ENCODE data around the gene LNP1. TPM values are rescaled to one million over a fixed set of nuclear protein-coding genes. Genes with fewer than 3 reads are reported as not detected.

Gene LNP1
- polyA plus RNA-seq, 2 of the 4 experiments (the other 2 are of a cell fraction) = 1.3 to 2.0 TPM

GRCh38 chr3:100395679-100396431 lies 5.5 kb upstream of the LNP1 start:
- no peak for TF ChIP-seq ESRRA (IDR thresholded peaks at IDR 0.05; ENCODE audit: borderline replicate concordance, low read length)
- TF ChIP-seq RFX5 (IDR thresholded peaks at IDR 0.05) = no peak
- TF ChIP-seq POLR2A (IDR thresholded peaks at IDR 0.05; ENCODE audit: low read length) = no peak
- TF ChIP-seq CBX8 (IDR thresholded peaks at IDR 0.05) = no peak
- no peak for TF ChIP-seq POLR2AphosphoS2 (conservative IDR thresholded peaks at IDR 0.05; ENCODE audit: low read length)
- TF ChIP-seq EP300 (IDR thresholded peaks at IDR 0.05) = no peak
- no peak for TF ChIP-seq RNF2 (IDR thresholded peaks at IDR 0.05; ENCODE audit: borderline replicate concordance, low read depth)
- TF ChIP-seq KDM5A (IDR thresholded peaks at IDR 0.05) = no peak
- TF ChIP-seq HMGXB4 (CRISPR knock-in tag; IDR thresholded peaks at IDR 0.05; ENCODE audit: borderline replicate concordance) = no peak
- TF ChIP-seq EHMT2 (IDR thresholded peaks at IDR 0.05; ENCODE audit: low read depth) = no peak
- TF ChIP-seq SREBF2 (IDR thresholded peaks at IDR 0.05) = no peak
- TF ChIP-seq RAD21 (conservative IDR thresholded peaks at IDR 0.05 in 1 of 2, IDR thresholded peaks at IDR 0.05 in 1 of 2) = no peak
- TF ChIP-seq E2F6 (IDR thresholded peaks at IDR 0.05; ENCODE audit: borderline replicate concordance, low read depth) = no peak
- ChIA-PET CTCF (no interaction called here), POLR2A (no interaction called here)
- Histone ChIP-seq H3K9me3 (no peaks in the 10 kb centered on the region), H3K4me3 (no peak overlapping the region), H3K4me1 (peaks cover 27% of the 10 kb centered on the region; the same call in 2 of the 3 replicates), H3K27ac (no peak overlapping the region), H3K4me2 (no peak overlapping the region)
- FAIRE-seq (no peak), DNase-seq (ENCODE audit: low read depth in 1 of 2, low spot score in 1 of 2) (no peak), ATAC-seq (no peak)
- 62% methylated on average over 2 of the region's 2 CpGs for WGBS (ENCODE audit: missing lambda C conversion rate)

GRCh38 chr3:100396967-100397366 lies 4.4 kb upstream of the LNP1 start:
- ChIA-PET CTCF (no interaction called here), POLR2A (interaction anchor here (0.5 kb wide), 1 partner anchor 9 kb away, joined by 7 read pairs; no protein-coding TSS in a partner anchor)
- no peak for DNase-seq (ENCODE audit: low read depth in 1 of 2, low spot score in 1 of 2)
- TF ChIP-seq SREBF2 (IDR thresholded peaks at IDR 0.05) = no peak
- TF ChIP-seq HDAC2 (IDR thresholded peaks at IDR 0.05) = no peak
- TF ChIP-seq CHD2 (IDR thresholded peaks at IDR 0.05; ENCODE audit: low read length, partially characterized antibody) = no peak
- TF ChIP-seq CEBPB (IDR thresholded peaks at IDR 0.05) = peak; percentile 86 to 88
- TF ChIP-seq HOXA7 (CRISPR knock-in tag; IDR thresholded peaks at IDR 0.05) = no peak
- no peak for TF ChIP-seq FOXS1 (CRISPR knock-in tag; IDR thresholded peaks at IDR 0.05)
- TF ChIP-seq MAFK (IDR thresholded peaks at IDR 0.05; ENCODE audit: partially characterized antibody) = no peak
- no peaks in the 10 kb centered on the region for H3K9me3 ChIP-seq
- H3K4me1 ChIP-seq = peaks cover 27% of the 10 kb centered on the region; the same call in 2 of the 3 replicates
- H3K4me2 ChIP-seq = no peak overlapping the region
- H3K27ac ChIP-seq = no peak overlapping the region
- no peak overlapping the region for H3K4me3 ChIP-seq
- ATAC-seq = no peak
- WGBS (ENCODE audit: missing lambda C conversion rate) = 90% methylated on average over 2 of the region's 2 CpGs
- FAIRE-seq = no peak

- FAIRE-seq (no peak), ATAC-seq (no peak), DNase-seq (ENCODE audit: low read depth in 1 of 2, low spot score in 1 of 2) (no peak)
- peaks cover 41% of the 10 kb centered on the region; the same call in 2 of the 3 replicates for H3K4me1 ChIP-seq
- H3K4me2 ChIP-seq = peak overlapping the region; percentile 97
- no peaks in the 10 kb centered on the region for H3K9me3 ChIP-seq
- WGBS (ENCODE audit: missing lambda C conversion rate) = 47% methylated on average over 9 of the region's 9 CpGs
- no peak for TF ChIP-seq KDM1A (IDR thresholded peaks at IDR 0.05; ENCODE audit: low read depth)
- no peak for TF ChIP-seq EP300 (IDR thresholded peaks at IDR 0.05)
- TF ChIP-seq, protein P1, sequence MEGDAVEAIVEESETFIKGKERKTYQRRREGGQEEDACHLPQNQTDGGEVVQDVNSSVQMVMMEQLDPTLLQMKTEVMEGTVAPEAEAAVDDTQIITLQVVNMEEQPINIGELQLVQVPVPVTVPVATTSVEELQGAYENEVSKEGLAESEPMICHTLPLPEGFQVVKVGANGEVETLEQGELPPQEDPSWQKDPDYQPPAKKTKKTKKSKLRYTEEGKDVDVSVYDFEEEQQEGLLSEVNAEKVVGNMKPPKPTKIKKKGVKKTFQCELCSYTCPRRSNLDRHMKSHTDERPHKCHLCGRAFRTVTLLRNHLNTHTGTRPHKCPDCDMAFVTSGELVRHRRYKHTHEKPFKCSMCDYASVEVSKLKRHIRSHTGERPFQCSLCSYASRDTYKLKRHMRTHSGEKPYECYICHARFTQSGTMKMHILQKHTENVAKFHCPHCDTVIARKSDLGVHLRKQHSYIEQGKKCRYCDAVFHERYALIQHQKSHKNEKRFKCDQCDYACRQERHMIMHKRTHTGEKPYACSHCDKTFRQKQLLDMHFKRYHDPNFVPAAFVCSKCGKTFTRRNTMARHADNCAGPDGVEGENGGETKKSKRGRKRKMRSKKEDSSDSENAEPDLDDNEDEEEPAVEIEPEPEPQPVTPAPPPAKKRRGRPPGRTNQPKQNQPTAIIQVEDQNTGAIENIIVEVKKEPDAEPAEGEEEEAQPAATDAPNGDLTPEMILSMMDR (IDR thresholded peaks at IDR 0.05) = no peak
- peak overlapping the region; percentile 91 for H3K4me3 ChIP-seq
- POLR2A ChIA-PET = interaction anchor here (2.0 kb wide), 1 partner anchor 19 kb away, joined by 5 read pairs; no protein-coding TSS in a partner anchor
- H3K27ac ChIP-seq = peak overlapping the region; percentile 93 to 97; a peak in 4 of 6 replicates
- CTCF ChIA-PET = interaction anchor here (0.7 to 1.7 kb wide), 7 partner anchors 17 to 192 kb away, joined by 3 to 5 read pairs (median 4); no protein-coding TSS in a partner anchor
Observed at GRCh38 chr3:100399341-100400071, 1.8 kb upstream of the LNP1 start.
